Measurements from ENCODE around the gene JAG2.

JAG2 gene

DNA sequence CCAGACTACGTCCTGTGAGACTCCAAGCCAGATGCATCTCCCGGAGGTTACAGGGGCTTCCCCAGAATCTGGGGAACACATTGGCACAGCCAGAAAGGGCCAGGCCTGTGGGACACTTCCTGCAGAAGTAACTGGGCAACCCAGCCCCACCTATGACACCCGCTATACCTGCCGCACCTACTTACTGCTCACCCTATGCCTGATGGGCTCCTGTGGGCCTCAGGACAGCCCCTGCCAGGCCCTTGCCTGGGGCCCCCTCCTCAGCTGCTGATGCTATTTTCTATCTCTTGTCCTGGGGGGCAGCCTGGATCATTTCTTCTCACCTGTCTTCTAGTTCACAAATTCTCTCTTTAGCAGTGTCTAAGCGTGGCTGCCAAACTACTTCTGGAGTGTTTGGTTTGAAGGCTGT, 28.7 kb downstream of the JAG2 start:
- no peak for DNase-seq (ENCODE audit: low read depth)
- no peak for TF ChIP-seq CTCF (IDR thresholded peaks at IDR 0.05; ENCODE audit: control insufficient read depth, insufficient read depth, low read depth, low read length, missing control alignments)
- H3K4me3 ChIP-seq (ENCODE audit: control insufficient read depth, low read depth, low read length): no peak overlapping the region

GRCh38 chr14:105139212-105139825, 29.3 kb downstream of the JAG2 start:
- H3K4me3 ChIP-seq (ENCODE audit: control insufficient read depth, low read depth, low read length): no peak overlapping the region
- DNase-seq (ENCODE audit: low read depth): no peak
- TF ChIP-seq CTCF (IDR thresholded peaks at IDR 0.05; ENCODE audit: control insufficient read depth, insufficient read depth, low read depth, low read length, missing control alignments): no peak

DNA sequence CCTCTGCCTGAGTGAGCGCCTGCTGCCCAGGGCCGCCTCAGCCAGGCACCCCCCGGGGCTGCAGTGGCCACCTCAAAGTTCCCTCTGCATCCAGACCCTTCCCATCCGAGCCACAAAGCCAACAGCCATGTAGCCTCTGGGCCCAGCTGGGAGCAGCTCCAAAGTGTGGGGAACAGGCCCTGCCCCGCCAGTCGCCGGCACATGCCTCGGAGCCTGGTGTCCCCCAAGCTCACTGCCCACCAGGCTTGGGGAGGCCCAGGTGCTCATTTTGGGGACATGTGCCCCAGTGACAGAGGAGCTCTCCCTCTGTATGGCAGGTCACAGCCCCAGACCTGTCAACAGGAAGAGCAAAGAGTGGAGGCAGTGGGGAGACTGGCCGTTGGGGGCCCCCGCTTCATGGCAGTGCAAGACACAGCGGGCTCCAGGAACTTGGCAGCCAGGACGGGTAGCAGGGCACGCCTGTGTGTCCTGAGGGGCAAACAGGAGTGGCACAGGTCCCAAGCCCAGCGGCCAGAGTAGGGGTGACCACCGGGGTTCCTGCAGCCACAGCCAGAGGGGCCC, 29.9 kb downstream of the JAG2 start:
- no peak overlapping the region for H3K4me3 ChIP-seq (ENCODE audit: control insufficient read depth, low read depth, low read length)
- DNase-seq (ENCODE audit: low read depth): no peak
- no peak for TF ChIP-seq CTCF (IDR thresholded peaks at IDR 0.05; ENCODE audit: control insufficient read depth, insufficient read depth, low read depth, low read length, missing control alignments)

GRCh38 chr14:105138021-105138541, 30.5 kb downstream of the JAG2 start:
- DNase-seq (ENCODE audit: low read depth): no peak
- no peak for TF ChIP-seq CTCF (IDR thresholded peaks at IDR 0.05; ENCODE audit: control insufficient read depth, insufficient read depth, low read depth, low read length, missing control alignments)
- no peak overlapping the region for H3K4me3 ChIP-seq (ENCODE audit: control insufficient read depth, low read depth, low read length)

GRCh38 chr14:105137481-105138020, 31.0 kb downstream of the JAG2 start:
- no peak overlapping the region for H3K4me3 ChIP-seq (ENCODE audit: control insufficient read depth, low read depth, low read length)
- DNase-seq (ENCODE audit: low read depth): no peak
- no peak for TF ChIP-seq CTCF (IDR thresholded peaks at IDR 0.05; ENCODE audit: control insufficient read depth, insufficient read depth, low read depth, low read length, missing control alignments)

- TF ChIP-seq CTCF (IDR thresholded peaks at IDR 0.05; ENCODE audit: control insufficient read depth, insufficient read depth, low read depth, low read length, missing control alignments): no peak
- DNase-seq (ENCODE audit: low read depth): no peak
- H3K4me3 ChIP-seq (ENCODE audit: control insufficient read depth, low read depth, low read length): no peak overlapping the region
These were observed 31.9 kb downstream of the JAG2 start for GRCh38 chr14:105136401-105137322.

All from AG09309 (cell line).